GM12878 (cell line): ENCODE data around the gene FBXO38.

Source experiments
- CHD2 ChIP-seq: IDR thresholded peaks from 2 replicates; pipeline ENCODE4 v1.6.1; 2011; ENCODE audit warnings: low read depth, low read length, improper control_type of control experiment, borderline replicate concordance
- CHD4 ChIP-seq: fragments of 200-600 bp; sonication (generic); IDR thresholded peaks from 2 replicates; pipeline ENCODE4 v1.6.1; 2016; ENCODE audit warnings: mild to moderate bottlenecking
- CTCF ChIP-seq, 3 experiments: IDR thresholded peaks in 2 of 3; conservative IDR thresholded peaks in 1 of 3; 2 replicates each; pipeline ENCODE4 v1.5.1; 2011; ENCODE audit warnings: low read depth in 3 of 3, low read length in 3 of 3, mild to moderate bottlenecking in 3 of 3, control low read depth in 2 of 3, moderate library complexity in 2 of 3, inconsistent platforms in 1 of 3, mixed read lengths in 1 of 3; ENCODE audit not compliant: control insufficient read depth in 2 of 3, insufficient read depth in 1 of 3; ENCODE audit errors: extremely low read depth in 1 of 3
- EP300 ChIP-seq, 2 experiments: fragments of 150-350 bp in 1 of 2; IDR thresholded peaks; 2 replicates each; pipeline ENCODE4 v1.6.1; 2011 to 2012; ENCODE audit warnings: low read depth in 2 of 2, low read length in 2 of 2, borderline replicate concordance in 1 of 2, improper control_type of control experiment in 1 of 2, inconsistent platforms in 1 of 2; ENCODE audit not compliant: control insufficient read depth in 1 of 2
- ESRRA ChIP-seq: IDR thresholded peaks from 2 replicates; pipeline ENCODE4 v1.6.1; 2012; ENCODE audit warnings: mild to moderate bottlenecking, low read length, improper control_type of control experiment
- JUND ChIP-seq: IDR thresholded peaks from 2 replicates; pipeline ENCODE4 v1.6.1; 2012; ENCODE audit warnings: low read depth, mild to moderate bottlenecking, low read length, improper control_type of control experiment, moderate library complexity
- POLR2A ChIP-seq: IDR thresholded peaks from 2 replicates; pipeline ENCODE4 v1.6.1; 2011; ENCODE audit warnings: low read depth, mild to moderate bottlenecking, low read length
- POLR2AphosphoS2 ChIP-seq: IDR thresholded peaks from 2 replicates; pipeline ENCODE4 v1.6.1; 2011; ENCODE audit warnings: low read depth, mild to moderate bottlenecking, low read length, improper control_type of control experiment, moderate library complexity
- POLR2AphosphoS5 ChIP-seq: IDR thresholded peaks from 2 replicates; pipeline ENCODE4 v1.6.1; 2011; ENCODE audit warnings: mild to moderate bottlenecking, low read length, inconsistent platforms
- POU2F2 ChIP-seq: IDR thresholded peaks from 3 replicates; pipeline ENCODE4 v1.6.1; 2011; ENCODE audit warnings: low read depth, mild to moderate bottlenecking, low read length, borderline replicate concordance
- RAD21 ChIP-seq: IDR thresholded peaks from 2 replicates; pipeline ENCODE4 v1.6.1; 2011; ENCODE audit warnings: mild to moderate bottlenecking, low read depth, low read length, moderate library complexity; ENCODE audit not compliant: insufficient read depth
- SREBF1 ChIP-seq: IDR thresholded peaks from 2 replicates; pipeline ENCODE4 v1.6.1; 2012; ENCODE audit warnings: mild to moderate bottlenecking, low read length
- SUZ12 ChIP-seq: fragments of 200-600 bp; sonication (generic); IDR thresholded peaks from one replicate; pipeline ENCODE4 v1.6.1; 2018; ENCODE audit warnings: antibody characterized with exemption, mild to moderate bottlenecking; ENCODE audit not compliant: unreplicated experiment
- ZZZ3 ChIP-seq: IDR thresholded peaks from 2 replicates; pipeline ENCODE4 v1.6.1; 2011; ENCODE audit warnings: low read depth; ENCODE audit not compliant: control insufficient read depth, insufficient read length

GRCh38 chr5:148374690-148375360, 8.9 kb upstream of the FBXO38 start:
- no peak for TF ChIP-seq EP300 (IDR thresholded peaks at IDR 0.05; ENCODE audit: borderline replicate concordance in 1 of 2, control insufficient read depth in 1 of 2, low read depth in 2 of 2, low read length in 2 of 2)
- TF ChIP-seq RAD21 = peak; percentile 74
- TF ChIP-seq CHD4 = no peak
- TF ChIP-seq POU2F2 = no peak
- no peak for TF ChIP-seq ZZZ3
- no peak for TF ChIP-seq POLR2AphosphoS2
- no peak for TF ChIP-seq POLR2A
- no peak for TF ChIP-seq CHD2
- peak; percentile 68 to 76 (median 75) for TF ChIP-seq CTCF (IDR thresholded peaks at IDR 0.05 in 2 of 3, conservative IDR thresholded peaks at IDR 0.05 in 1 of 3; ENCODE audit: control insufficient read depth in 2 of 3, extremely low read depth in 1 of 3, insufficient read depth in 1 of 3, low read depth in 3 of 3, low read length in 3 of 3)
- no peak for TF ChIP-seq SUZ12
- TF ChIP-seq JUND = no peak
- no peak for TF ChIP-seq POLR2AphosphoS5
- TF ChIP-seq ESRRA = no peak
- TF ChIP-seq SREBF1 = no peak
